NCI-H1436 (cell line): ENCODE results near the gene CTLA4.

Source experiments
- DNase-seq: peaks from one replicate; lab custom pipeline; 2025; lab: John Stamatoyannopoulos, UW

Gene CTLA4

GRCh38 chr2:203891474-203891873, 23.9 kb downstream of the CTLA4 start:
- no peak for DNase-seq

DNA sequence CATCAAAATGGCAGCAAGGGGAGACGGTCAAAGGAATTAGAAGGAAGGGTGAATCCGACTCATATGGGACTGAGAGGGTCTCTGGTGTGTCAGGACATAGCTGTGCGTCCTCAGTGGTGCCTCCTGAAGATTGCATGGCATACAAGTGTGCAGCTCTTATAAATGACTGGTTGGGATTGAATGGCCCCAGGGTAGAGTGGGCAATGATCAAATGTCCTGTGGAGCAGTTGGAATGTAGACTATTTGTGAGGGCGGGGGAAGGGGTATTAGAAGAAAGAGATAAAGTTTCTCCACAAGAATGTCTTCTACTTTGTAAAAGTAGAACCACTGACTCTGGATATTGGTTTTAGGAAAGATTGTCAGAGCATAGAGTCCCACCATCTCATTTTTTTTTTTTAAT, 24.6 kb downstream of the CTLA4 start:
- no peak for DNase-seq

DNA sequence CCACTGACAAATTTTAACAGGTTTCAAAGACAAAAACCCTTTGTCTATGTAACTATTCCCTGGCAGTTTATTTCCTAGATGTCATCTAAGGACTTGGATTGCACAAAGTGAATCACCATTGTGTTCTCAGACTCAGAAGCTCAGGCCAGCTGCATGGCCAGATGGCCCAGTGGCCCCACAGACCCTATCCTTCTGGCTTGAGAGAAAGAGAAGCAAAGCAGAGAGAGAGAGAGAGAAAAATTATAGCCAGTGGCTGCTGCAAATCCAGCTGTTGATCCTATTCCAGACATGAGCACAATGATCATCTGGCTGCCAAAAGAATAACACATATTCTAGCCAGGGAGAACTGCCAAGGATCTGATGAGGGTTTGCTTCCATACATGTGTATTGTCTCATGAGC, 25.8 kb downstream of the CTLA4 start:
- no peak for DNase-seq

- no peak for DNase-seq
These were observed 26.3 kb downstream of the CTLA4 start for GRCh38 chr2:203893840-203894239.

- no peak for DNase-seq
These were observed 26.7 kb downstream of the CTLA4 start for GRCh38 chr2:203894262-203894661.

- DNase-seq, result no peak
These were observed 30.0 kb downstream of the CTLA4 start for GRCh38 chr2:203897544-203897943.

DNA sequence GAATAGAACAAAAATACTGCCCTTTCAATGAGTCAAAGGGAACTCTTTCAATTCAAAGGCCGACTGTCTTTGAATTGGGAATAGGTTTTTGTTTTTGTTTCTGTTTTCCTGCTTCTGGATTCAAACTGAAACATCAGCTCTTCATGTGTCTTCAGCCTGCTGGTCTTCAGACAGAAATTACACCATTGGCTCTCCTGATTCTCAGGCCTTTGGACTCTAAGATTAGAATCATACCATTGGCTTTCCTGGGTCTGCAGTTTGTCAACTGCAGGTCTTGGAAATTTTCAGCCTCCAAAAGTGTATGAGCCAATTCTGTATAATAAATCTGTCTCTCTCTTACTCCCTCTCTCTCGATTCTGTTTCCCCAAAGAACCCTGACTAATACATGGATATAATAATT, 31.1 kb downstream of the CTLA4 start:
- no peak for DNase-seq

DNA sequence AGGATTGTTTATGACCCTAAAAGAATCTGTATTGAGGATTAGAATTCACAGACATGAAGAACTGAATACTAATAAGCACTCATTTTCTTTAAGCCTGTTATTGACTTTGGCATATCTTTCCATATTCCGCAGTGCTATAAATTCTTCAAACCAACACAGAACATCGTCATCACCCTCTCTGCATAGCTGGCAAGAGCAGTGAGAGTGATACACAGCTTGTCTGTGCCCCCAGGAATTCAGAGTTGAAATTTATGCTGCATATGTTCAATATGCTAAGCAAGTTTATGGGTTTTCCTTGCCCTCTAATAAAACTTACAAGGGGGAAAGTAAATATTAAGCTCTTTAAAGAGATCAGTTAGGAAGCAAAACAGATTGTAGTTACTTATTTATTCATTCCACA, 32.7 kb downstream of the CTLA4 start:
- no peak for DNase-seq

DNA sequence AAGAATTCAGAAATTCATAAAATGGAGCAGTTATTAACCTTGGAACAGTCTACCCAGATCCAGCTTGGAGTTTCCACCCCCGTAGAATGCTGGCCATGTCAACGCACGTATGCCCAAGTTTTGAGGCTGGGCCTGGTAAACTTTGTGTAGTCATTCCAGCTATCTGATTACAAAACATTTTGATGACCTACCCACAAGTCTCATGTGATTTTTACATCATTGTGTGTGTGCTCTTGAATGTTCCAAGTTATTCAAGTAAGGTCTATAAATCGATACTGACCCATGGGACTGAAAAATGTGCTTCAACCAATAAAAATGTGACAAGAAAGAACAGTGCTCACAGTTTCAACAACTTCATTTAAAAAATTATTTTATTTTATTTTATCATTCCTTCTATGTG, 36.5 kb downstream of the CTLA4 start:
- no peak for DNase-seq

GRCh38 chr2:203905656-203906055, 38.1 kb downstream of the CTLA4 start:
- no peak for DNase-seq

- no peak for DNase-seq
These were observed 40.7 kb downstream of the CTLA4 start for GRCh38 chr2:203908066-203908796.

- DNase-seq, result no peak
These were observed 41.2 kb downstream of the CTLA4 start for GRCh38 chr2:203908797-203909185.

DNA sequence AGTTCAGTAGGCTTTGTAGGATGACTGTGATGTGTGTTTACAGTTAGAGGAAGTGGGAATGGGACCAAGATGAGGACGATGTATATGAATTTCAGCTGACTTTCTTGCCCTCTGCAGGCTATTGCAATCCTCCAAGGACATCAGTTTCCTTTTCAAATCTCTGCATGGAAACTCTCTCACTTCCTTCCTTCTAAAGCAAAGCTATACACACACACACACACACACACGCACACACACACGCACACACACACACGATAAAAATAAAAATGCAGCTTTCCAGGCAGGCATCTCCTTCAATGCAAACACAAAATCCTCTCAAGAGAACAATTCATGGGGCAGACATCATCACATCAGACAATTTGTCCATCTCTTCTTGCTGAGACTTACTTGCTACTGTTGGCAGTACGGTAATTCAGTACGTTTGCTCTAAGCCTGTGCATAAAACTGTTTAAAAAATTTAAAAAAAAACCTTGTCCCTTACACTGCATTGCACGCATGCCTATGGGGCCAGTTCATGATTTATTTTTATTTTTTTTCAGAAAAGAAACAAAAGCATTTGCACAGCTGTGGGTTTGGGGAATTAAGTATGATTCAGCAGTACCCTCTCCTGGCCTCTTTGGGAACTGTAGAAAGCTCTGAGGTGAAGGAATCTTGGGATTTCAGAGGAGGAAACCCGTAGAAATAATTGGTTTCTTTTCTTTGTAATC, 41.8 kb downstream of the CTLA4 start:
- DNase-seq, result peak; percentile 14

GRCh38 chr2:203909974-203910373, 42.4 kb downstream of the CTLA4 start:
- no peak for DNase-seq

DNA sequence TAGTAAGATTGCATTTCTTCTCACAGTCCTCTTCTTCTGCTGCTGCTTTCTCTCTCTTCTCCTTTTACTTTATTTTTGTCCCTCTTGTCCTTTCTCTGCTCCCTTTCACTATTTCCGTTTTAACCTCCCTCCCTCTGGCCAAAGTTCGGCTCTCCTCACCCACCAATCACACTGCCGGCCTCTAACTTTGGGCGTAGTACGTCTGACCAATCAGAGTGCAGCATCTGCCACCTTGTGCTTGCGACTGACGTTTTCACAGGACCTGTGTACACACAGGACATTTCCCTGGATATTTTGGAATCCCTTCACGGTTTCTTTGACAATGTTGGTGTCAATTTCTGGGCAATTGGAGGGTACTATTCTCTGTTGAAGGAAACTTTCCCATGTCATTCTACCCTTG, 46.4 kb downstream of the CTLA4 start:
- no peak for DNase-seq

- no peak for DNase-seq
These were observed 47.1 kb downstream of the CTLA4 start for GRCh38 chr2:203914546-203915182.

- no peak for DNase-seq
These were observed 47.7 kb downstream of the CTLA4 start for GRCh38 chr2:203915256-203915655.

DNA sequence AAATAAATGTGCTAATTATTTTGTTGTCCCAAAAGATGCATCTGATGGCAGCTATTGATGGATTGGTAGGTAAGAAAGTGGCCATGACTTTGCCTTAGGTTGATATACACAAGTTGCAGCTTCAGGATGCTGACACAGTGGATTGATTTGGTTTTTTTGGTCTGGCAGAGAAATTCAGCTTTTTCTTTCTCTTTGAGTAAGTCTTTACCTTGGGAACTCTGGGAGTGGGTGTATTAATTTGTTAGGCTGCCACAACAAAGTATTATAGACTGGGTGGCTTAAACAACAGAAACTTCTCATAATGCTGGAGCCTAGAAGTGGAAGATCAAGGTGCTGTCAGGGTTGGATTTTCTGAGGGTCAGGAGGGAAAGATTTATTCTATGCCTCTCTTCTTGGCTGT, 49.2 kb downstream of the CTLA4 start:
- no peak for DNase-seq

DNA sequence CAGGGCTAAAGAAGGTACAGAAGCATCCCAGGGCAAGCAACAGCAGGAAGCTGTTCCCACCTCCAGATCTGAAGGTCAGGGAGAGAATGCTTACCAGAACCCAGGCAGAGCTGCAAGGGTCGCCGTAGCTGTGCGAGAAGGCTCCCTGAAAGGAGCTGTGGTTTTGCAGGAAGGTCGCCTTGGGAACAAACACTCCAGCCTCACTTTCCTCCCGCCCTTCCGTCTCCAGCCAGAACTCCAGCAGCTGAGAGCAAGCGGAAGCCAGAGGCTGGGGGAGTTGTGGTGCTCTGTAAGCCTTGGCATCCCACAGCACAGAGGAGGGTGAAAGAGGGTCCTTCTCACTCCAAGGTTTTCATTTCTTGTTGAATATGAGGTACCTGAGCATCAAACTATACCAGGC, 50.7 kb downstream of the CTLA4 start:
- DNase-seq, result no peak

GRCh38 chr2:203918839-203919238, 51.3 kb downstream of the CTLA4 start:
- DNase-seq, result no peak
